ENCODE data around the gene STX1B. TPM values are rescaled to one million over a fixed set of nuclear protein-coding genes. Genes with fewer than 3 reads are reported as not detected.
"Not testable (repeated sequence)": the region's sequence is repeated elsewhere in the genome, so short reads cannot be mapped to it uniquely, and the experiment has no call there.

The STX1B gene
- total RNA-seq, 1 donor from 2014 or later: 1.2 TPM

- DNase-seq (ENCODE audit: low spot score): peak; percentile 77
Observed at GRCh38 chr16:30951750-30952149, 58.7 kb downstream of the STX1B start.

DNA sequence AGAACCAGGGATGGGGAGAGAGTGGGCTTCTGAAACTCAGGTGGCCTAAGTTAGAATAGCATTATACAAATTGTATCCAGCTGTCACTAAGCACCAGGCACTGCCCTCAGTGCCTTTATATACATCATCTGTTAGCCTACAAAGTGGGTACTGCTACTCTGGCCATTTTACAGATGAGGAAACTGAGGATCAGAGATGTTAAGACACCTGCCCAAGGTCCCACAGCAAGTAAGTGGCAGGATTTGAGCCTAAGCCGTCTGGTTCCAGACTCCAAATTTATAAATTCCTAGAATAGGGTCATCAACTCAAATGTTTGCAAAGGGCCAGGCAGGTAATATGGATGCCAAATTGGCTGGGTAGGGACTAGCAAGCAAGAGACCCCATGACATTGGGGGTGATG lies 59.2 kb downstream of the STX1B start:
- no peak for DNase-seq (ENCODE audit: low spot score)

DNA sequence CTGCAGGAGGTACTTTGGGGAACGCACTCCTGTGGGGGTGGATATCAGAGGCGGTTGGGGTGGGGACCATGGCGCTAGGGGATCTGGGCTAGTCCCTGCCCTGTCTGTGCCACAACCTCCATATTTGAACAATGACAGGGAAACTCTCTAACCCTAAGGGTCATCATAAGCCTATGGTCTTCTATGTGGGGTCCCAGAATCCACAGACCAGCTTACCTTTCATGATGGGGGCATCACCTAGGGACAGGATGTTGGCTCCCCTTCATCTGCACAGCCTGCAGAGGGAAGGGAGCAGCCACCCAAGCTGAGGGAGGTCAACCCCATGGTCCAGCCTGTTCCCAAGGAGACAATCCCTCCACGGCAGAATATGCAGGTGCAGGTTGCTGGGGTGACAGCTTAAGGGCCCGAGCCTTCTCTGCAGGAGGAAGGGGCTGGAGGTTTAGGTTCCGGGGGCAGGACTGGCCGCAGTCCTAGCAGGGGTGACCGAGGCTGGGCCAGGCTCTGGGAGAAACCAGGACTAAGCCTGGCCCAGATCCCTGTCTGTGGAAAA lies 59.8 kb downstream of the STX1B start:
- no peak for DNase-seq (ENCODE audit: low spot score)

DNA sequence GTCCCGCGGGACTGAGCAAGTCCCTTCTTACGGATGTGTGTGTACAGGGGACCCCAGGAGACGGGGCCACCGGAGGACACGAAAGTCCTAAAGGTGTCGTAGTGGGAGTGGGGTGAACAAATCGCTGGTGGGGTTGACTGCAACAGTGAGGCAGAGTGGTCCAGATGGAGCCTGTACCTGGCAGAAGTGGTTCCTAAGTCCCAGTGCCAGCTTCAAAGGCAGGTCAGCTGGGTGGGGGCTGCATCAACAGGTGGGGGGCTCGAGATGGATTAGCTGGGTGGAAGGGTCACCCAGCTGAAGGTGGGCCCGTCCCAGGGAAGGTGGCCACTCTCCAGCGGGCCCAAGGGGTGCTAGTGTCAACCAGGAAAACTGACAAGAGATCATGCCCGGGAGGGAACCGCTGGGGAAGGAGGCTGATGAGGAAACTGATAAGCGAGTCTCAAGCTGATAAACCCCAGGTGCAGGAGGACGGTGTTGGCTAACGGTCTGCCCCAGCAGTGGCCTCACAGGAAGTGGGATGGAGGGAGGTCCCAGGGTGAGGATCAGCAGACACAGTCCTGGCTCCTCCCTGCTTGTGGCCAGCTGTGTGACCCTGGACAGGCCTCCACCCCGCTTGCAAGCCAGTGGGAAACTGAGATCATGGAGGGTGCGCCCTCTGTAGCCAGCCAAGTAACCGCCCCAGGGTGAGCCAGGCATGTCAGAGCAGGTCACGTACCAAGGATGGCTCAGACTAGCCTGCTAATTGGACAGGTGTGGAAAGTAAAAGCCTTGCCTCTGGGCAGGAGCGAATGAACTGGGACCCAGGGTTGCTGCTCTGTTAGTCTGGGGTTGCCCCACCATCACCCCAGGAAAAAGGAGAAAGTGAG lies 60.6 kb downstream of the STX1B start:
- DNase-seq (ENCODE audit: low spot score): peak; percentile 85

GRCh38 chr16:30948667-30949649 lies 61.5 kb downstream of the STX1B start, which contains the start of gene ORAI3:
Gene ORAI3 (plus strand): TSS chr16:30949068. CDS start chr16:30949290, 222 bp downstream.
- DNase-seq (ENCODE audit: low spot score): peak; percentile 88

- peak; percentile 100 for DNase-seq (ENCODE audit: low spot score)
Observed at GRCh38 chr16:30947859-30948666, 62.4 kb downstream of the STX1B start.

DNA sequence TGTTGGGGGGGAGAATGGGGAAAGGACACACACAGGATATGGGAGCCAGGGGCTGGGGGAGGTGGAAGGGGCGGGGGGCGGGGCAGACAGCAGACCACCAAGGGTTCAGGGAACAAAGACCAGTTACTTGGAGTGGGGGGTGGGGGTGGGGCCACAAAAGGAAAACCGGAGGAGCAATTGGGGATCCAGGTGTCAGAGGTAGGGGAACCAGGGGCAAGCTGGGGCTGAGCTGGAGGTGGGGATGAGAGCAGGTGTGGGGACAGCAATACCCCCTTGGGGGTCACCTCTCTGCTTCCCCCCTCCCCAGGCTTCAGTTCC lies 62.9 kb downstream of the STX1B start:
- no peak for DNase-seq (ENCODE audit: low spot score)

DNA sequence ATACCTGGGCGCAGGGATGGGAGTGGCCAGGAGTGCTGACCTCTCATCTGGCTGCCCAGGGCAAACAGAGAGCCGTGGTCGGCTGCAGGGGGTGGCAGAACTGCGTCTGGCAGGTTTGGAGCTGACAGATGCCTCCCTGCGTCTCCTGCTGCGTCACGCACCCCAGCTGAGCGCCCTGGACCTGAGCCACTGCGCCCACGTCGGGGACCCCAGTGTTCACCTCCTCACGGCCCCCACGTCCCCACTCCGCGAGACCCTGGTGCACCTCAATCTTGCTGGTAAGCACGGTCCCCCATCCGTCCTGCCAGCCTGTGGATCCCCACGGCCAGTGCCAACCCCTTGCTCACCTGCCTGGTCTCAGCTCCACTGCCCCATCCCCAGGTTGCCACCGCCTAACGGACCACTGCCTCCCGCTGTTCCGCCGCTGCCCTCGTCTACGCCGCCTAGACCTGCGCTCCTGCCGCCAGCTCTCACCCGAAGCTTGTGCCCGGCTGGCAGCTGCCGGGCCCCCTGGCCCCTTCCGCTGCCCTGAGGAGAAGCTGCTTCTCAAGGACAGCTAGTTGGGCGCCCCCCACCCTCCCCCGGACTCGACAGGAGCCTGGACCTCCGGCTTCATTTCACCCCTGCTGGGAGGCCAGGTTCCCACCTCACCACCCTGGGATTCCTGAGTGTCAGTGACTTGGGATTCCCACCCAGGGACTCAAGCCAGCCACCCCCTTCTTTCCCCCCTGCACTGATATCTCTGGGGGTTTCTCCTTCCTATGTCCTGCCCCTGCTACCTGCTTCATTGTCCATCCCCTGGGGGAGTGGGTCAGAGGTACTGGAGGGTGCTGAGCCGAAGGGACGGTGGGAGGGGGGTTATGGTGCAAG lies 63.5 kb downstream of the STX1B start:
- no peak for DNase-seq (ENCODE audit: low spot score)

GRCh38 chr16:30944352-30944751 lies 66.1 kb downstream of the STX1B start:
- DNase-seq (ENCODE audit: low spot score): no peak

DNA sequence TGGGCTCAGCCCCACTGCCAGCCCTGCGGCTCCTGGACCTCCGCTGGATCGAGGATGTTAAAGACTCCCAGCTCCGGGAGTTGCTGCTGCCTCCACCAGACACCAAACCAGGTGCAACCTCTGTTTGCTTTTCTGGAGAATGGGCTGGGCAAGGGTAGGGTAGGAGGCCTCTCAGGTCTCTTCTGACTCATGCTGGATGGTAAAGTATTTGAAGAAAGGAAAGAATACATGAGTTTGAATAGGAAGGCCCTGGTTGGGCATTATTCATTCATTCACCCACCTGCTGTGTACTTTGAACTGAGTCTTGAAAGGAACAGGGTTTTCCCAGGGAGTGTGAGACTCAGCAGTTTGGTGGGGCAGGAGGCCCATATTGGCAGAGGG lies 68.0 kb downstream of the STX1B start:
- DNase-seq (ENCODE audit: low spot score): no peak

DNA sequence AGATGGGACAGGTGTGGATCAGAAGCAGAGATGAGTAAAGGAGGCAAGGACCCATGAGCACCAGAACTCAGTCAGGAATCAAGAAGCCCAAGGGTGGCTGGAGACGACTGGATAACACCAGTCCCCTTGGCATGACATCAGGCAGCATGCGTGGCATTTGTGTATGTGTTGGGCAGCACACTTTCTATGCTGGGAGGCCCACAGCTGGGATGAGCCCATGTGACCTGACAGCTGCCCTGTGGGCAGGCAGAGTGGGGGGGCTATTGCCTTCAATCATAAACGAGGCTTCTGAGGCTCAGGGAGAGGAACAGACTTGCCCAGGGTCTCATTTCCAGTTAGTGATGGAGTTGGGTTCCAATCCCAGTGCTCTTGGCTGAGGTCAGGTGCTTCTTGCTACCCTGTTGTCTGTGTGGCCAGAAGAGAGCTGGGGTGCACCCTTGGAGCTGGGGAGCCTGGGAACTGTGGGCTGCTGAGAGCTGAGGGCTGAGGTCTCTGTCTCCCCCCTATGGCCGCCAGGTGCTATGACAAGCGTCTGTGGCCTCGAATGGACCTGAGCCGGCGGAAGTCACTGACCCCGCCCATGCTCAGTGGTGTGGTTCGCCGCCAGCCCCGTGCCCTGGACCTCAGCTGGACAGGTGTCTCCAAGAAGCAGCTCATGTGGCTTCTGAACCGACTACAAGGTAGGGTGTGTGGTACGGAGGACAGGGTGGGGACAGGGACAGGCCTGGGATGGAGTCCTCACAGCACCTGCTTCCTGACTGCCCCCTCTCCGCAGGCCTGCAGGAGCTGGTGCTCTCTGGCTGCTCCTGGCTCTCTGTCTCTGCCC lies 68.6 kb downstream of the STX1B start:
- peak; percentile 66 for DNase-seq (ENCODE audit: low spot score)

DNA sequence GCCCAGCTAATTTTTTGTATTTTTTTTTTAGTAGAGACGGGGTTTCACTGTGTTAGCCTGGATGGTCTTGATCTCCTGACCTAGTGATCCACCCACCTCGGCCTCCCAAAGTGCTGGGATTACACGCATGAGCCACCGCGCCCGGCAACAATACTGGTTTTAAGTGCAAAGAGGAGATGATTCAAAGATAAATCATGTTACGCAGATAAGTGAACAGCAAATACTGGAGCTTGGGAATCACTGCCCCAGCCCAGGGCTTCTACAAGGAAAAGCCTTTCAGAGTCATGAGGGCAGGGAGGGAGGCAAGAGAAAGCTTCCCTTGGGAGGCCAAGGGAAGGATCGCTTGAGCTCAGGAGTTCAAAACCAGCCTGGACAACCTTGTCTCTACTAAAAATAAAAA lies 70.9 kb downstream of the STX1B start:
- DNase-seq (ENCODE audit: low spot score): not testable (repeated sequence)

Other genes with a start within 250 kb of the STX1B start
- gene CFAP119, start 248.6 kb downstream of the STX1B start, total RNA-seq (ENCODE audit: insufficient read depth, low replicate concordance): not detected
- 28.6 TPM for gene RNF40, start 248.3 kb downstream of the STX1B start, total RNA-seq (ENCODE audit: insufficient read depth, low replicate concordance)
- 5.1 TPM for gene ZNF629, start 223.4 kb downstream of the STX1B start, total RNA-seq (ENCODE audit: insufficient read depth, low replicate concordance)
- 27.0 TPM for gene BCL7C, start 116.6 kb downstream of the STX1B start, total RNA-seq (ENCODE audit: insufficient read depth, low replicate concordance)
- gene CTF1, start 114.0 kb downstream of the STX1B start, total RNA-seq (ENCODE audit: insufficient read depth, low replicate concordance): 2.6 TPM
- 10.6 TPM for gene FBXL19, start 87.1 kb downstream of the STX1B start, total RNA-seq (ENCODE audit: insufficient read depth, low replicate concordance)
- gene ORAI3, start 61.6 kb downstream of the STX1B start, total RNA-seq (ENCODE audit: insufficient read depth, low replicate concordance): 26.5 TPM
- gene SETD1A, start 52.9 kb downstream of the STX1B start, total RNA-seq (ENCODE audit: insufficient read depth, low replicate concordance): 1.2 TPM
- gene HSD3B7, start 25.4 kb downstream of the STX1B start, total RNA-seq (ENCODE audit: insufficient read depth, low replicate concordance): 26.0 TPM
- 7.9 TPM for gene STX4, start 22.9 kb upstream of the STX1B start, total RNA-seq (ENCODE audit: insufficient read depth, low replicate concordance)
- gene ZNF668, start 63.6 kb upstream of the STX1B start, total RNA-seq (ENCODE audit: insufficient read depth, low replicate concordance): 10.6 TPM
- 5.5 TPM for gene ZNF646, start 63.8 kb upstream of the STX1B start, total RNA-seq (ENCODE audit: insufficient read depth, low replicate concordance)
- gene PRSS53, start 78.3 kb upstream of the STX1B start, total RNA-seq (ENCODE audit: insufficient read depth, low replicate concordance): 10.4 TPM
- gene VKORC1, start 84.2 kb upstream of the STX1B start, total RNA-seq (ENCODE audit: insufficient read depth, low replicate concordance): 112 TPM
- gene BCKDK, start 97.7 kb upstream of the STX1B start, total RNA-seq (ENCODE audit: insufficient read depth, low replicate concordance): 8.9 TPM
- gene KAT8, start 107.0 kb upstream of the STX1B start, total RNA-seq (ENCODE audit: insufficient read depth, low replicate concordance): 32.5 TPM
- 3.6 TPM for gene PRSS8, start 125.1 kb upstream of the STX1B start, total RNA-seq (ENCODE audit: insufficient read depth, low replicate concordance)
- 0.48 TPM for gene PRSS36, start 139.4 kb upstream of the STX1B start, total RNA-seq (ENCODE audit: insufficient read depth, low replicate concordance)
- gene FUS, start 169.5 kb upstream of the STX1B start, total RNA-seq (ENCODE audit: insufficient read depth, low replicate concordance): 104 TPM
- 16.1 TPM for gene PYCARD, start 192.1 kb upstream of the STX1B start, total RNA-seq (ENCODE audit: insufficient read depth, low replicate concordance)
- gene TRIM72, start 203.5 kb upstream of the STX1B start, total RNA-seq (ENCODE audit: insufficient read depth, low replicate concordance): 0.72 TPM
- gene PYDC1, start 206.5 kb upstream of the STX1B start, total RNA-seq (ENCODE audit: insufficient read depth, low replicate concordance): not detected
- 14.9 TPM for gene ITGAM, start 249.3 kb upstream of the STX1B start, total RNA-seq (ENCODE audit: insufficient read depth, low replicate concordance)

Data from umbilical cord (tissue), 2 donors.